GM20000 (cell line): Measurements from ENCODE around the gene ICOS.

ENCODE experiments used
- DNase-seq: peaks from one replicate; pipeline ENCODE4 v3.0.0; 2012; ENCODE audit warnings: low spot score
- TF ChIP-seq, protein P1 (sequence below): IDR thresholded peaks from 2 replicates; pipeline ENCODE4 v1.5.1; 2012; ENCODE audit warnings: mild to moderate bottlenecking, control low read depth; ENCODE audit errors: extremely low read depth, missing control alignments

Gene ICOS

DNA sequence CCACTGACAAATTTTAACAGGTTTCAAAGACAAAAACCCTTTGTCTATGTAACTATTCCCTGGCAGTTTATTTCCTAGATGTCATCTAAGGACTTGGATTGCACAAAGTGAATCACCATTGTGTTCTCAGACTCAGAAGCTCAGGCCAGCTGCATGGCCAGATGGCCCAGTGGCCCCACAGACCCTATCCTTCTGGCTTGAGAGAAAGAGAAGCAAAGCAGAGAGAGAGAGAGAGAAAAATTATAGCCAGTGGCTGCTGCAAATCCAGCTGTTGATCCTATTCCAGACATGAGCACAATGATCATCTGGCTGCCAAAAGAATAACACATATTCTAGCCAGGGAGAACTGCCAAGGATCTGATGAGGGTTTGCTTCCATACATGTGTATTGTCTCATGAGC lies 43.2 kb upstream of the ICOS start:
- DNase-seq = no peak
- TF ChIP-seq, protein P1, sequence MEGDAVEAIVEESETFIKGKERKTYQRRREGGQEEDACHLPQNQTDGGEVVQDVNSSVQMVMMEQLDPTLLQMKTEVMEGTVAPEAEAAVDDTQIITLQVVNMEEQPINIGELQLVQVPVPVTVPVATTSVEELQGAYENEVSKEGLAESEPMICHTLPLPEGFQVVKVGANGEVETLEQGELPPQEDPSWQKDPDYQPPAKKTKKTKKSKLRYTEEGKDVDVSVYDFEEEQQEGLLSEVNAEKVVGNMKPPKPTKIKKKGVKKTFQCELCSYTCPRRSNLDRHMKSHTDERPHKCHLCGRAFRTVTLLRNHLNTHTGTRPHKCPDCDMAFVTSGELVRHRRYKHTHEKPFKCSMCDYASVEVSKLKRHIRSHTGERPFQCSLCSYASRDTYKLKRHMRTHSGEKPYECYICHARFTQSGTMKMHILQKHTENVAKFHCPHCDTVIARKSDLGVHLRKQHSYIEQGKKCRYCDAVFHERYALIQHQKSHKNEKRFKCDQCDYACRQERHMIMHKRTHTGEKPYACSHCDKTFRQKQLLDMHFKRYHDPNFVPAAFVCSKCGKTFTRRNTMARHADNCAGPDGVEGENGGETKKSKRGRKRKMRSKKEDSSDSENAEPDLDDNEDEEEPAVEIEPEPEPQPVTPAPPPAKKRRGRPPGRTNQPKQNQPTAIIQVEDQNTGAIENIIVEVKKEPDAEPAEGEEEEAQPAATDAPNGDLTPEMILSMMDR = no peak

DNA sequence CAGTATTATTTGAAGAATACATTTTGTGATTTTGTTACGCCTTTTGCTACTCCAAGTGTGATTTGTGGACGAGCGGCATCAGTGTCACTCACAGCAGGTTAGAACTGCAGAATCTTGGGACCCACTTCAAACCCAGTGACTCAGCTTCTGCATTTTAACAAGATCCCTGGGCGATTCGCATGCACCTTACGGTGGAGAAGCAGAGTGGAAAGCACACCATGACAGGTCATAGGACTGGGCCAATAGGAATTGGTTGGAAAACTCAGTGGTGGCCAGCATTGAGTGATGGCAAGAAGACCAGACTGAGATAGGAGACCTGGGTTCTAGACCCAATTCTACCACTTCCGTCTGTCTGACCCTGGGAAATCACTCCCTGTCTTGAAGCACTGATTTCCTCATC lies 42.7 kb upstream of the ICOS start:
- TF ChIP-seq, protein P1 = no peak
- DNase-seq = no peak

DNA sequence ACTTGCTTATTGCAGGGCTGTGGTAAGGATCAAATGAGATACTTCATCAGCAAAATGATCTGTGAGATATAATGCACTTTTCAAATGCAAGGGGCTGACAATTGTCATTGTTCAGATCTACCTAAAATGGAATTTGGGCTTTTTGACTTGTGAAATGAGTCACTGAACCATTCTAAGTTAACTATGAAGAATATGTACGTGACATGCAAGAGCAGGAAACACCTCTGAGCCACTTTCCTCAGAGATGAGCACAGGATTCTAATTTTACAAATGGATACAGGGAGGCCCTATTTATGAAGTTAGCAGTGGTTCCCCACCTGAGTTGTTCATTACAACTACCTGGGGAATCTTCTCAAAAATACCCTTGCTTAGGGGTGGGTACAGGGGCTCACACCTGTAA lies 42.3 kb upstream of the ICOS start:
- DNase-seq = peak; percentile 31
- TF ChIP-seq, protein P1 = no peak

DNA sequence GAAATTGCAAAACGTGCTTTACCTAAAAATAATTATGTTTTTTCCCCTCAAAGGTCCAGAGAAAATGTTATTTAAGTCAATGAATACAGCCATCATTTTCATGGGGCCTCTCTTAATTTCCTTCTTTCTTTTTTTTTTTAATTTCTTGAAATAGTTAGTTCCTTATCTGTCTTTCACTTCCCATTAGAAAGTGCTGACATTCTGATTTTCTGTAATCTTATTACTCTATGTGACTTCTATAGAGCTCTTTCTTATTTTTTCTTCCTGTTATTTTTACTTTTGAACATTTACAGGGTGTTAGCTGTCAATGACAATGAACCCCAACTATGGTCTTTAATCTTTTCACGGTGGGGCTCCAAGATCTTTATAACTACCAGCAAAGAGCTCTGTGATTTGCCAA lies 39.0 kb upstream of the ICOS start:
- DNase-seq = no peak
- TF ChIP-seq, protein P1 = no peak

DNA sequence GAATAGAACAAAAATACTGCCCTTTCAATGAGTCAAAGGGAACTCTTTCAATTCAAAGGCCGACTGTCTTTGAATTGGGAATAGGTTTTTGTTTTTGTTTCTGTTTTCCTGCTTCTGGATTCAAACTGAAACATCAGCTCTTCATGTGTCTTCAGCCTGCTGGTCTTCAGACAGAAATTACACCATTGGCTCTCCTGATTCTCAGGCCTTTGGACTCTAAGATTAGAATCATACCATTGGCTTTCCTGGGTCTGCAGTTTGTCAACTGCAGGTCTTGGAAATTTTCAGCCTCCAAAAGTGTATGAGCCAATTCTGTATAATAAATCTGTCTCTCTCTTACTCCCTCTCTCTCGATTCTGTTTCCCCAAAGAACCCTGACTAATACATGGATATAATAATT lies 37.9 kb upstream of the ICOS start:
- TF ChIP-seq, protein P1 = no peak
- no peak for DNase-seq

DNA sequence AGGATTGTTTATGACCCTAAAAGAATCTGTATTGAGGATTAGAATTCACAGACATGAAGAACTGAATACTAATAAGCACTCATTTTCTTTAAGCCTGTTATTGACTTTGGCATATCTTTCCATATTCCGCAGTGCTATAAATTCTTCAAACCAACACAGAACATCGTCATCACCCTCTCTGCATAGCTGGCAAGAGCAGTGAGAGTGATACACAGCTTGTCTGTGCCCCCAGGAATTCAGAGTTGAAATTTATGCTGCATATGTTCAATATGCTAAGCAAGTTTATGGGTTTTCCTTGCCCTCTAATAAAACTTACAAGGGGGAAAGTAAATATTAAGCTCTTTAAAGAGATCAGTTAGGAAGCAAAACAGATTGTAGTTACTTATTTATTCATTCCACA lies 36.3 kb upstream of the ICOS start:
- DNase-seq = no peak
- TF ChIP-seq, protein P1 = no peak

DNA sequence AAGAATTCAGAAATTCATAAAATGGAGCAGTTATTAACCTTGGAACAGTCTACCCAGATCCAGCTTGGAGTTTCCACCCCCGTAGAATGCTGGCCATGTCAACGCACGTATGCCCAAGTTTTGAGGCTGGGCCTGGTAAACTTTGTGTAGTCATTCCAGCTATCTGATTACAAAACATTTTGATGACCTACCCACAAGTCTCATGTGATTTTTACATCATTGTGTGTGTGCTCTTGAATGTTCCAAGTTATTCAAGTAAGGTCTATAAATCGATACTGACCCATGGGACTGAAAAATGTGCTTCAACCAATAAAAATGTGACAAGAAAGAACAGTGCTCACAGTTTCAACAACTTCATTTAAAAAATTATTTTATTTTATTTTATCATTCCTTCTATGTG lies 32.5 kb upstream of the ICOS start:
- DNase-seq = no peak
- TF ChIP-seq, protein P1 = no peak
